H1 (cell line): ENCODE measurements around the gene EMP3. TPM values are rescaled to one million over a fixed set of nuclear protein-coding genes. Genes with fewer than 3 reads are reported as not detected.

Experiments used
- CTCF ChIA-PET: fragments of 300-600 bp; sonication (Branson Sonifier 250); formaldehyde crosslinking; loops from one replicate; lab custom pipeline; 2021; ENCODE audit not compliant: partially characterized antibody; lab: Charles Lee
- POLR2A ChIA-PET: fragments of 300-600 bp; sonication (Branson Sonifier 250); formaldehyde crosslinking; loops from one replicate; lab custom pipeline; 2021; ENCODE audit warnings: inconsistent platforms; ENCODE audit not compliant: partially characterized antibody; lab: Charles Lee
- DNase-seq, 2 experiments: peaks; one replicate each; pipeline versions ENCODE4 v3.0.0 to v3.0.0-alpha.2; 2010 to 2022; ENCODE audit warnings: low spot score in 2 of 2, low read depth in 1 of 2, mixed read lengths in 1 of 2
- FAIRE-seq: peaks from 2 replicates; lab custom pipeline; 2011; peaks lifted over from hg19 to GRCh38; lab: Jason Lieb, UNC
- H2AFZ ChIP-seq: 2 replicates; pipeline ENCODE4 v1.8.1; 2012; ENCODE audit warnings: low read length, inconsistent platforms
- H2AK5ac ChIP-seq: 2 replicates; pipeline ENCODE4 v1.6.1; 2013; ENCODE audit warnings: low read depth, low read length
- H2BK120ac ChIP-seq: replicated peaks from 2 replicates; pipeline ENCODE3; 2013; ENCODE audit warnings: low read depth, low read length, inconsistent platforms
- H2BK12ac ChIP-seq: 2 replicates; pipeline ENCODE4 v1.6.1; 2013; ENCODE audit warnings: low read depth, low read length
- H2BK15ac ChIP-seq: 2 replicates; pipeline ENCODE4 v1.6.1; 2013; ENCODE audit warnings: low read length
- H2BK20ac ChIP-seq: 2 replicates; pipeline ENCODE4 v1.6.1; 2013; ENCODE audit warnings: low read length
- H2BK5ac ChIP-seq: 2 replicates; pipeline ENCODE4 v1.6.1; 2013; ENCODE audit warnings: low read depth, low read length
- H3K14ac ChIP-seq: 2 replicates; pipeline ENCODE4 v1.6.1; 2013; ENCODE audit warnings: inconsistent platforms; ENCODE audit not compliant: insufficient read length
- H3K18ac ChIP-seq: 2 replicates; pipeline ENCODE4 v1.6.1; 2013; ENCODE audit warnings: low read length; ENCODE audit errors: extremely low read depth
- H3K23ac ChIP-seq: 2 replicates; pipeline ENCODE4 v1.6.1; 2013; ENCODE audit warnings: inconsistent platforms; ENCODE audit not compliant: insufficient read length
- H3K23me2 ChIP-seq: 2 replicates; pipeline ENCODE4 v1.6.1; 2013; ENCODE audit warnings: low read depth, low read length
- H3K27ac ChIP-seq: 2 replicates; pipeline ENCODE4 v1.6.1; 2011; ENCODE audit warnings: low read depth, low read length, inconsistent platforms
- H3K27me3 ChIP-seq, 4 experiments: replicated peaks in 1 of 4; 1 replicate in 1 of 4; 2 replicates in 3 of 4; pipeline versions ENCODE4 v1.6.1 to v1.8.1; 2011 to 2013; ENCODE audit warnings: low read length in 3 of 4, mild to moderate bottlenecking in 3 of 4, inconsistent platforms in 2 of 4, mixed read lengths in 2 of 4, moderate library complexity in 1 of 4; ENCODE audit not compliant: control insufficient read depth in 3 of 4, insufficient read depth in 3 of 4; ENCODE audit errors: extremely low read depth in 1 of 4
- H3K36me3 ChIP-seq, 4 experiments: 2 replicates each; pipeline versions ENCODE4 v1.6.1 to v1.8.1; 2011 to 2013; ENCODE audit warnings: mild to moderate bottlenecking in 4 of 4, low read length in 3 of 4, moderate library complexity in 2 of 4, control low read depth in 1 of 4, inconsistent platforms in 1 of 4; ENCODE audit not compliant: insufficient read depth in 4 of 4, control insufficient read depth in 2 of 4
- H3K4ac ChIP-seq: replicated peaks from 2 replicates; pipeline ENCODE3; 2013; ENCODE audit warnings: low read length, low read depth, mixed read lengths, inconsistent platforms; ENCODE audit not compliant: insufficient read length
- H3K4me1 ChIP-seq, 4 experiments: replicated peaks in 1 of 4; 1 replicate in 1 of 4; 2 replicates in 3 of 4; pipeline versions ENCODE4 v1.6.1 to v1.8.1; 2011 to 2013; ENCODE audit warnings: low read length in 3 of 4, inconsistent platforms in 2 of 4, mixed read lengths in 1 of 4; ENCODE audit not compliant: insufficient read depth in 4 of 4, control insufficient read depth in 3 of 4
- H3K4me2 ChIP-seq, 2 experiments: 2 replicates each; pipeline versions ENCODE4 v1.6.1 to v1.8.1; 2011 to 2013; ENCODE audit warnings: low read depth in 2 of 2, low read length in 2 of 2, control low read depth in 1 of 2, inconsistent platforms in 1 of 2, mild to moderate bottlenecking in 1 of 2; ENCODE audit not compliant: insufficient read depth in 1 of 2
- H3K4me3 ChIP-seq, 4 experiments: fragments of 200-600, 300-600 bp in 1 of 4; sonication (generic), shearing (Covaris generic), sonication (Bioruptor Twin) in 1 of 4; 2 replicates each; pipeline versions ENCODE4 v1.5.1 to v1.8.1; 2011 to 2016; ENCODE audit warnings: low read length in 4 of 4, low read depth in 3 of 4, control low read depth in 2 of 4, inconsistent platforms in 2 of 4, mild to moderate bottlenecking in 2 of 4, mixed read lengths in 1 of 4, moderate library complexity in 1 of 4; ENCODE audit not compliant: insufficient read depth in 2 of 4; ENCODE audit errors: extremely low read depth in 1 of 4
- H3K56ac ChIP-seq: replicated peaks from 2 replicates; pipeline ENCODE3; 2013; ENCODE audit warnings: low read depth, mild to moderate bottlenecking, mixed read lengths, low read length, inconsistent platforms; ENCODE audit not compliant: insufficient read length
- H3K79me1 ChIP-seq: 2 replicates; pipeline ENCODE4 v1.6.1; 2013; ENCODE audit warnings: low read depth, low read length, control low read depth
- H3K79me2 ChIP-seq, 2 experiments: 2 replicates each; pipeline versions ENCODE4 v1.6.1 to v1.8.1; 2012 to 2013; ENCODE audit warnings: low read length in 2 of 2, mild to moderate bottlenecking in 2 of 2, inconsistent platforms in 1 of 2; ENCODE audit not compliant: insufficient read depth in 2 of 2, control insufficient read depth in 1 of 2
- H3K9ac ChIP-seq, 4 experiments: replicated peaks in 1 of 4; 1 replicate in 1 of 4; 2 replicates in 3 of 4; pipeline versions ENCODE4 v1.6.1 to v1.8.1; 2011 to 2013; ENCODE audit warnings: low read depth in 3 of 4, low read length in 3 of 4, control low read depth in 2 of 4, mild to moderate bottlenecking in 2 of 4, moderate library complexity in 2 of 4, inconsistent platforms in 1 of 4; ENCODE audit errors: extremely low read depth in 1 of 4
- H3K9me3 ChIP-seq, 2 experiments: 2 replicates each; pipeline versions ENCODE4 v1.6.1 to v1.8.1; 2012 to 2013; ENCODE audit warnings: mild to moderate bottlenecking in 2 of 2, moderate library complexity in 2 of 2, control low read depth in 1 of 2, inconsistent platforms in 1 of 2, low read depth in 1 of 2, low read length in 1 of 2, mixed read lengths in 1 of 2; ENCODE audit not compliant: insufficient read depth in 2 of 2
- H4K20me1 ChIP-seq, 2 experiments: replicated peaks in 1 of 2; 2 replicates each; pipeline versions ENCODE3 to v1.8.1; 2011 to 2013; ENCODE audit warnings: inconsistent platforms in 2 of 2, low read length in 2 of 2, mild to moderate bottlenecking in 1 of 2; ENCODE audit not compliant: insufficient read depth in 2 of 2, control insufficient read depth in 1 of 2
- H4K5ac ChIP-seq: 2 replicates; pipeline ENCODE4 v1.6.1; 2013; ENCODE audit warnings: low read length, low read depth, mixed read lengths, inconsistent platforms; ENCODE audit not compliant: insufficient read length
- H4K8ac ChIP-seq: 2 replicates; pipeline ENCODE4 v1.8.0; 2013; ENCODE audit warnings: mild to moderate bottlenecking, moderate library complexity, low read length, inconsistent platforms; ENCODE audit not compliant: insufficient read depth; ENCODE audit errors: extremely low read depth
- H4K91ac ChIP-seq: replicated peaks from 2 replicates; pipeline ENCODE3; 2013; ENCODE audit warnings: low read length, mixed read lengths, inconsistent platforms; ENCODE audit not compliant: insufficient read length
- ASH2L ChIP-seq: fragments of 200-600, 300-600 bp; sonication (generic); IDR thresholded peaks from one replicate; pipeline ENCODE4 v1.7.1; 2017; ENCODE audit warnings: low read length
- BCL11A ChIP-seq, 2 experiments: IDR thresholded peaks; one replicate each; pipeline ENCODE4 v1.6.1; 2011; ENCODE audit warnings: low read depth in 2 of 2, low read length in 2 of 2, mild to moderate bottlenecking in 2 of 2
- BRCA1 ChIP-seq: IDR thresholded peaks from 2 replicates; pipeline ENCODE4 v1.6.1; 2012; ENCODE audit warnings: low read depth, low read length, improper control_type of control experiment
- CBX8 ChIP-seq: fragments of 300-800, 300-1000 bp; sonication (generic); IDR thresholded peaks from 2 replicates; pipeline ENCODE4 v1.7.1; 2016; ENCODE audit warnings: low read depth, low read length, borderline replicate concordance
- CREB1 ChIP-seq: IDR thresholded peaks from 2 replicates; pipeline ENCODE4 v1.6.1; 2012; ENCODE audit warnings: inconsistent platforms
- EZH2 ChIP-seq: fragments of 200-600 bp; sonication (generic); IDR thresholded peaks from 2 replicates; pipeline ENCODE4 v1.7.1; 2012; ENCODE audit warnings: low read depth, mild to moderate bottlenecking, moderate library complexity, low read length, inconsistent platforms; ENCODE audit not compliant: severe bottlenecking
- FOSL1 ChIP-seq: IDR thresholded peaks from 2 replicates; pipeline ENCODE4 v1.6.1; 2011; ENCODE audit warnings: mild to moderate bottlenecking, low read depth, low read length, moderate library complexity; ENCODE audit not compliant: insufficient read depth
- JUN ChIP-seq: IDR thresholded peaks from 2 replicates; pipeline ENCODE4 v1.6.1; 2011; ENCODE audit warnings: low read depth, mild to moderate bottlenecking, improper control_type of control experiment, low read length
- SP1 ChIP-seq: IDR thresholded peaks from 2 replicates; pipeline ENCODE4 v1.6.1; 2011; ENCODE audit warnings: low read depth, low read length
- SP2 ChIP-seq: IDR thresholded peaks from 2 replicates; pipeline ENCODE4 v1.6.1; 2012; ENCODE audit warnings: mild to moderate bottlenecking, low read length, inconsistent platforms
- TAF1 ChIP-seq: IDR thresholded peaks from 2 replicates; pipeline ENCODE4 v1.6.1; 2011; ENCODE audit warnings: mild to moderate bottlenecking, low read depth, low read length
- TEAD4 ChIP-seq: IDR thresholded peaks from 2 replicates; pipeline ENCODE4 v1.6.1; 2012; ENCODE audit warnings: low read depth, low read length, inconsistent platforms, mixed read lengths
- WGBS, 2 experiments: shearing (Covaris generic) in 1 of 2; methylation state at CpG; one replicate each; pipeline versions ENCODE4 v1.1.6 to v1.1.7; 2013 to 2015; ENCODE audit warnings: low lambda C conversion rate in 2 of 2, mixed read lengths in 2 of 2, inconsistent platforms in 1 of 2, low coverage in 1 of 2, missing lambda C conversion rate in 1 of 2; ENCODE audit not compliant: insufficient replicate concordance in 2 of 2, insufficient coverage in 1 of 2, insufficient read length in 1 of 2; ENCODE audit errors: extremely low coverage in 1 of 2, missing lambda C conversion rate in 1 of 2; 5-methylcytosine and 5-hydroxymethylcytosine counted together
- polyA plus RNA-seq, 7 experiments: library from polyadenylated mRNA; depleted of rRNA in 3 of 7; stranded (reverse) in 5 of 7; unstranded in 2 of 7; fragments of >200 nt in 5 of 7; fragments of 200-250 nt in 2 of 7; gene quantifications; 1 replicate in 5 of 7; 2 replicates in 1 of 7; 4 replicates in 1 of 7; pipeline versions ENCODE4 v1.2.1 to v1.2.3, GENCODE V29; 2011 to 2013; ENCODE audit warnings: missing spikeins in 2 of 7, mixed read lengths in 2 of 7
- total RNA-seq: library from RNA; stranded (reverse); fragmentation: NEBNext Ultra II Directional; extraction: Animal tissue kit (Norgen Biotek cat#: 25700); gene quantifications from 2 replicates; pipeline ENCODE4 v1.2.1, GENCODE V29; 2021

Gene EMP3
- total and polyA plus RNA-seq, 2 of the 8 experiments (the other 6 are each of a cell fraction or from before 2014, with no cell fraction given), result 18.4 to 87.8 TPM

DNA sequence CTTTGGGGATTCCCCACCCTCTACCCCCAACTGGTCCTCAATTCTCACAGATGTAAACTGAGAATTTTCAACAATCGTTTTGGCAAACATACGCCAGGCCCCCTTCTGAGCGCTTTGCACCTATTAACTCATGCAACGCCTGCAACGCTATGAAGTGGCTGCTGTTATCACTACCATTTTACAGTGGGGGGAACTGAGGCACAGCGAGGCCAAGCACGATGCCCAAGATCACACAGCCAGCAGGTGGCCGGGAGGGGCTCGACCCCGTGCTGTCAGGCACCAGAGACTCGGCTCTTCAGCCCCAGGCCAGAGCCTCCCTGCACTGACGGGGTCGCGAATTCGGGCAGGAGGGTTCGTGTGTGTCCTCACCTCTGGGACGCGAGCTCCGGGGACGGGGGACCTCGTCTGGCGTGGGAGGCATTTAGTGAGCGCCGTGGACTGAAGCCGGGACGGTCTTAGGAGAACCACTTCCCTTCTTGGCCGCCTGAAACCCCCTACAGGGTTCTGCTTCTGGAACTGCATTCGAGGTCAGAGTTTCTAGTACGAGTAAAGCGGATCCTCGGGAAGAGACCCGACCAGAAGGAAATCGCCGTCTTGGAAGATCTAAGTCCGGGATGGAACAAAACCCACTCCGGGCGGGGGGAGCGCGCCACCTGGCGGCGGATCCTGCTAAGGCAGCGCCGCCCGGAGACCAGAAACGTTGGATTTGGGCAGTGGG, 34.4 kb upstream of the EMP3 start:
- H2AK5ac ChIP-seq, result no peak overlapping the region; the same call in 1 of the 2 replicates
- CTCF ChIA-PET, result interaction anchor here (0.7 to 12.4 kb wide), 14 partner anchors 12 to 139 kb away, joined by 3 to 212 read pairs (median 4); partner anchors contain the start of gene ZNF114
- H4K8ac ChIP-seq, result peak overlapping the region; percentile 87; the same call in 1 of the 2 replicates
- peak overlapping the region; percentile 6 for H2BK15ac ChIP-seq
- peaks cover 0 to 4% of the 10 kb centered on the region in 2 experiments; a peak in 1 of 4 replicates for H3K9me3 ChIP-seq
- H2BK20ac ChIP-seq, result peak overlapping the region; percentile 80; the same call in 1 of the 2 replicates
- H3K27ac ChIP-seq, result peak overlapping the region; percentile 33; the same call in 1 of the 2 replicates
- POLR2A ChIA-PET, result interaction anchor here (0.9 to 2.9 kb wide), 9 partner anchors 11 to 120 kb away, joined by 3 to 35 read pairs (median 5); partner anchors contain the start of gene ZNF114
- no peaks in the 10 kb centered on the region for H4K20me1 ChIP-seq
- WGBS, 2 experiments, result 2% methylated on average over 45 of the region's 45 CpGs; no CpG with 5 or more reads in 1 of the 2 experiments
- H3K18ac ChIP-seq, result peak overlapping the region; percentile 11
- no peak overlapping the region for H3K23ac ChIP-seq
- H3K4ac ChIP-seq, result peak overlapping the region; percentile 96
- peaks cover 0 to 12% (median 4%) of the 10 kb centered on the region in 4 experiments; a peak in 4 of 7 replicates for H3K4me1 ChIP-seq
- H3K56ac ChIP-seq, result peak overlapping the region; percentile 98
- no peaks in the 10 kb centered on the region for H3K79me2 ChIP-seq
- H2BK12ac ChIP-seq, result peak overlapping the region; percentile 71; the same call in 1 of the 2 replicates
- peaks cover 6% of the 10 kb centered on the region; the same call in 1 of the 2 replicates for H3K23me2 ChIP-seq
- H3K4me2 ChIP-seq, result peak overlapping the region; percentile 69 to 71
- H3K36me3 ChIP-seq, result peaks cover 8 to 17% (median 15%) of the 10 kb centered on the region in 4 experiments; a peak in 7 of 8 replicates
- peak overlapping the region; percentile 95; the same call in 1 of the 2 replicates for H2BK5ac ChIP-seq
- peak overlapping the region; percentile 94 for H4K91ac ChIP-seq
- no peaks in the 10 kb centered on the region for H3K79me1 ChIP-seq
- peak overlapping the region; percentile 97 for H2BK120ac ChIP-seq
- H3K9ac ChIP-seq, result peak overlapping the region in 2 of 4 experiments; percentile 6 to 13; a peak in 2 of 7 replicates
- no peak overlapping the region for H2AFZ ChIP-seq
- FAIRE-seq, result peak; percentile 24
- DNase-seq, result peak; percentile 81 to 95
- peak overlapping the region; percentile 92 for H4K5ac ChIP-seq
- H3K27me3 ChIP-seq, result no peaks in the 10 kb centered on the region
- H3K14ac ChIP-seq, result no peak overlapping the region
- H3K4me3 ChIP-seq, result peak overlapping the region; percentile 28 to 61 (median 51); a peak in 7 of 8 replicates
- TF ChIP-seq SP1, result no peak
- TF ChIP-seq CREB1, result no peak
- no peak for TF ChIP-seq TAF1
- TF ChIP-seq FOSL1, result no peak
- TF ChIP-seq CBX8, result no peak
- TF ChIP-seq EZH2, result no peak
- no peak for TF ChIP-seq BCL11A (IDR thresholded peaks at IDR 0.05; ENCODE audit: low read depth in 2 of 2, low read length in 2 of 2)
- peak; percentile 15 for TF ChIP-seq ASH2L
- TF ChIP-seq BRCA1, result no peak
- 0 out of 2 replicates have a peak, but pooled peaks have one; percentile 11 for TF ChIP-seq TEAD4
- TF ChIP-seq JUN, result no peak
- TF ChIP-seq SP2, result no peak
